Right cardiac atrium (tissue), 5 donors: ENCODE data around the gene TSHR. TPM values are rescaled to one million over a fixed set of nuclear protein-coding genes. Genes with fewer than 3 reads are reported as not detected.
A peak's percentile ranks its signal among the peaks of the same experiment; 100 is the strongest.

Source experiments
- ATAC-seq, 2 donors: fragments of 200-7000 bp; cut with Tn5 transposase; one replicate each; pipeline versions ENCODE4 v1.8.0 to v1.9.1; 2020; ENCODE audit warnings: moderate library complexity in 2 of 2, mild to moderate bottlenecking in 1 of 2
- DNase-seq, 3 donors: peaks; one replicate each; pipeline ENCODE4 v3.0.0-alpha.2; 2020
- H3K27ac ChIP-seq: one replicate; pipeline ENCODE4 v1.5.1; 2013; ENCODE audit warnings: mild to moderate bottlenecking, low read length, control low read depth, moderate library complexity
- H3K27me3 ChIP-seq: one replicate; pipeline ENCODE4 v1.6.1; 2013; ENCODE audit not compliant: control insufficient read depth, insufficient read depth
- H3K4me1 ChIP-seq: one replicate; pipeline ENCODE4 v1.6.1; 2013; ENCODE audit warnings: low read length; ENCODE audit not compliant: control insufficient read depth, insufficient read depth
- H3K4me3 ChIP-seq: one replicate; pipeline ENCODE4 v1.5.1; 2013; ENCODE audit warnings: low read length, control low read depth
- H3K9me3 ChIP-seq: one replicate; pipeline ENCODE4 v1.6.1; 2013; ENCODE audit warnings: low read length; ENCODE audit not compliant: control insufficient read depth
- WGBS: extraction: QIAGEN DNeasy Blood & Tissue Kit; methylation state at CpG from one replicate; pipeline ENCODE4 v1.1.7; 2013; 5-methylcytosine and 5-hydroxymethylcytosine counted together
- intact Hi-C, 4 donors: fragments of 100-400 bp; cut with DNase I; formaldehyde crosslinking; loops; one replicate each; pipeline versions ENCODE4 v1.11.0 to v1.14.0; 2022 to 2023
- polyA plus RNA-seq: library from polyadenylated mRNA; stranded (reverse); fragments of 200-250 nt; gene quantifications from one replicate; pipeline ENCODE4 v1.2.3, GENCODE V29; 2013
- total RNA-seq, 4 donors: library from RNA; stranded (reverse); fragmentation: NEBNext Ultra II Directional; extraction: Animal tissue kit (Norgen Biotek cat#: 25700); gene quantifications; one replicate each; pipeline ENCODE4 v1.2.1, GENCODE V29; 2021
- donor health status: healthy with polysubstance abuse.
- donor health status: DM: no; HTN: yes; CAD: no.
- donor health status: DM: no; HTN: no; CAD: no.
- donor health status: DM: no; HTN: yes; CAD: no; lungs with severe emphysema.
- donor health status: DM: yes; HTN: yes; CAD: no.

The TSHR gene
- total and polyA plus RNA-seq, 5 donors: 0.07 TPM; not detected in 4

DNA sequence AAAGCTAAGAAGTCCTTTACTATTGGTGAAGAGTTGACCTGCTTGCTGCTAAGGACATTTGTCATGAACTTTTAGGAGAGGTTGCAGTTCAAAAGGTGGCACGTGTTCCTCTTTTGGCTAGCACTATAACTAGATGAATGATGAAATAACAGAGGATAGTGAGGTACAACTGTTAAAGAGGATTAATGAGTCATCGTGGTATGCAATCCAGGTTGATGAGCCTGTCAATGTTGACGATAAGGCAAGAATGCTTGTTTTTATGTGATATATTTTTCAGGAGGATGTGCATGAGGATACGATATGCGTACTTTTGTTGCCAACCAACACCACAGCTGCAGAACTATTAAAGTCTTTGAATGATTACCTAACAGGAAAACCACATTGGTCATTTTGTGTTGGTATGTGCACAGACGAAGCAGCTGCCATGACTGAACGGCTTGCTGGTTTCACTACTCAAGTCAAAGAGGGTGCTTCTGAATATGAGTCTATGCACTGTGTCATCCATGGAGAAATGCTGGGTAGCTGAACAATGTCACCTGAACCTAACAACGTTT lies 24.5 kb upstream of the TSHR start:
- Histone ChIP-seq H3K27me3 (no peaks in the 10 kb centered on the region), H3K4me3 (no peak overlapping the region), H3K27ac (no peak overlapping the region), H3K4me1 (peaks cover 2% of the 10 kb centered on the region), H3K9me3 (no peaks in the 10 kb centered on the region)
- intact Hi-C loops: no loop called here
- no peak for DNase-seq
- 68% methylated on average over 8 of the region's 8 CpGs for WGBS
- ATAC-seq: no peak

- H3K27me3 ChIP-seq: no peaks in the 10 kb centered on the region
- no peaks in the 10 kb centered on the region for H3K4me1 ChIP-seq
- no peak overlapping the region for H3K27ac ChIP-seq
- no peak for DNase-seq
- intact Hi-C loops: no loop called here
- H3K9me3 ChIP-seq: no peaks in the 10 kb centered on the region
- ATAC-seq: no peak
- H3K4me3 ChIP-seq: no peak overlapping the region
Observed at GRCh38 chr14:80933282-80933681, 22.1 kb upstream of the TSHR start.

DNA sequence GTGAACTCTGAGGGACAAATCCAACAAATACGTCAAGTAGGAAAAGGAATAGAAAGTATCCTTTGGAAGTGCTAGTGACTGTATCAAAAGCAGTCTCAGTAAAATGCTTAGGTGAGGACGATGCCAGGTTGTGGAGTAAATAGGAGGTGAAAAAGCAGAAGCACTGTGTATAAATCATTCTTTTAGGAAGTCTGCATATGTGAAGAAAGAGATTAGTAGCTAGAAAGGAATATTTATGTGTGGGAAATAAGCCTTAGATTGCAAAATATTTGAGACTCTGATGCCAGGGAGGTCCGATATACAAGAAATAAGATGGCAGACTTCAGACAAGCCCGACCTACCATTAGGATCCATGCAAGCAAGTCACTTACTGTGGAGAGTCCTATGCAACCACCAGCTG lies 21.7 kb upstream of the TSHR start:
- whole genome bisulfite sequencing: 75% methylated on average over 4 of the region's 4 CpGs
- ATAC-seq (no peak), DNase-seq (no peak)
- H3K4me3 ChIP-seq: no peak overlapping the region
- intact Hi-C loops: no loop called here
- H3K9me3 ChIP-seq: no peaks in the 10 kb centered on the region
- no peak overlapping the region for H3K27ac ChIP-seq
- H3K4me1 ChIP-seq: no peaks in the 10 kb centered on the region
- H3K27me3 ChIP-seq: no peaks in the 10 kb centered on the region

- H3K27me3 ChIP-seq: no peaks in the 10 kb centered on the region
- intact Hi-C loops: no loop called here
- no peak overlapping the region for H3K27ac ChIP-seq
- H3K4me3 ChIP-seq: no peak overlapping the region
- no peaks in the 10 kb centered on the region for H3K9me3 ChIP-seq
- 84% methylated on average over 1 of the region's 1 CpG for WGBS
- ATAC-seq (no peak), DNase-seq (no peak)
- no peaks in the 10 kb centered on the region for H3K4me1 ChIP-seq
Observed at GRCh38 chr14:80940146-80940545, 15.3 kb upstream of the TSHR start.

- Histone ChIP-seq H3K4me3 (peak within 1 kb of the TSS; percentile 61), H3K4me1 (no peaks in the 10 kb centered on the region), H3K27ac (no peak within 1 kb of the TSS), H3K9me3 (no peaks in the 10 kb centered on the region), H3K27me3 (no peaks in the 10 kb centered on the region)
- intact Hi-C loops: no loop called here
- 1% methylated on average over 40 of the region's 40 CpGs for WGBS
- DNase-seq: peak; percentile 96 to 98 (median 97)
- peak; percentile 100 for ATAC-seq
Observed at GRCh38 chr14:80941241-80942185, 13.9 kb upstream of the TSHR start, which contains the start of gene CEP128. Gene CEP128, minus strand, starts transcription at chr14:80941738.

DNA sequence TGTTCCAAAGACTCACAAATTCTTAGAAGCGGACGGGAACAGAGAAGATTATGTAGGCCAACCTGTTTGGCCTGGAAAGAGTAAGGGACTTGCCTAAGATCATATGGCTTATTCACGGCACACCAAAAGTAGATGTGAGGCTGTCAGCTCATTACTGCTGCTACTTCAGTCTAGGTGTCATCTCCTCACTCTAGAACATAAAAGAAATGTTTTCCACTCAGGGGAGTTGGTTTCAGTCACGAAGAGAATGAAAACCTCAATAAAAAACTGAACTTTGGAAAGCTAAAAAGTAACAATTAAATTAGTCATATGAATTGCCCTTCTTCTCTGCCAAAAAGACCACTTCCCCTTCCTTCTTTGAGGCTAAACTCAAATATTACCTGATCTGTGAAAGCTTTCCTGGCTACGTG lies 13.2 kb upstream of the TSHR start:
- 33% methylated on average over 5 of the region's 5 CpGs for WGBS
- Histone ChIP-seq H3K27me3 (no peaks in the 10 kb centered on the region), H3K27ac (no peak overlapping the region), H3K4me3 (peak overlapping the region; percentile 61), H3K4me1 (no peaks in the 10 kb centered on the region), H3K9me3 (no peaks in the 10 kb centered on the region)
- intact Hi-C loops: no loop called here
- ATAC-seq: no peak
- no peak for DNase-seq

- intact Hi-C loops: no loop called here
Observed at GRCh38 chr14:80944861-80945617, 10.4 kb upstream of the TSHR start.

DNA sequence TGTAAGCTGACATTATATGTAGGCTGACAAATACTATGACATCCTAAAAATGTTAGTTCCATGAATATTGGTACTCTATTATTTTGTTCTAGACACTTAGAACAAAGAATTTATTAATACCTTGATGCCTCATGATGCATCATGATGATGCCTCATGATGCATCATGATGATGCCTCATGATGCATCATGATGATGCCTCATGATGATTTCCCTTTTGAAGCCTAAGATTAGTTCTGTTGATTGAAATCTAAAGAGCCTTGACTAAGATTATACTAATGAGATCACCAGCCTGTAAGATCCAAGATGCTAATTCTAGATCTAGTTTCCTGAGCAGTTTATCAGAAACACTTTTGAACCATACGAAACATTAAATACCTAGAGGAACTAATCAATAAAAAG lies 9.2 kb upstream of the TSHR start:
- ATAC-seq: no peak
- H3K4me3 ChIP-seq: no peak overlapping the region
- no peaks in the 10 kb centered on the region for H3K9me3 ChIP-seq
- 74% methylated on average over 1 of the region's 1 CpG for WGBS
- H3K27ac ChIP-seq: no peak overlapping the region
- intact Hi-C loops: no loop called here
- H3K4me1 ChIP-seq: no peaks in the 10 kb centered on the region
- no peak for DNase-seq
- H3K27me3 ChIP-seq: no peaks in the 10 kb centered on the region

More at GRCh38 chr14:80944861-80945617, 10.4 kb upstream of the TSHR start:
- Histone ChIP-seq H3K27me3 (no peaks in the 10 kb centered on the region), H3K4me1 (no peaks in the 10 kb centered on the region), H3K9me3 (no peaks in the 10 kb centered on the region), H3K4me3 (no peak overlapping the region), H3K27ac (no peak overlapping the region)
- DNase-seq: no peak
- ATAC-seq: no peak
- 84% methylated on average over 5 of the region's 5 CpGs for WGBS

GRCh38 chr14:80946797-80947196 lies 8.6 kb upstream of the TSHR start:
- intact Hi-C loops: no loop called here
- WGBS: 66% methylated on average over 4 of the region's 4 CpGs

GRCh38 chr14:80948291-80948690 lies 7.1 kb upstream of the TSHR start:
- DNase-seq: no peak
- intact Hi-C loops: no loop called here
- ATAC-seq: no peak
- H3K9me3 ChIP-seq: no peaks in the 10 kb centered on the region
- H3K4me3 ChIP-seq: no peak overlapping the region
- no peaks in the 10 kb centered on the region for H3K27me3 ChIP-seq
- H3K4me1 ChIP-seq: no peaks in the 10 kb centered on the region
- 0% methylated on average over 1 of the region's 1 CpG for WGBS
- no peak overlapping the region for H3K27ac ChIP-seq

More at GRCh38 chr14:80946797-80947196, 8.6 kb upstream of the TSHR start:
- ATAC-seq: no peak
- no peaks in the 10 kb centered on the region for H3K9me3 ChIP-seq
- no peak overlapping the region for H3K4me3 ChIP-seq
- H3K4me1 ChIP-seq: no peaks in the 10 kb centered on the region
- H3K27me3 ChIP-seq: no peaks in the 10 kb centered on the region
- no peak for DNase-seq
- H3K27ac ChIP-seq: no peak overlapping the region

GRCh38 chr14:80951491-80951890 lies 3.9 kb upstream of the TSHR start:
- Histone ChIP-seq H3K9me3 (no peaks in the 10 kb centered on the region), H3K4me1 (peaks cover 3% of the 10 kb centered on the region), H3K27ac (no peak overlapping the region), H3K27me3 (no peaks in the 10 kb centered on the region), H3K4me3 (no peak overlapping the region)
- no peak for ATAC-seq
- DNase-seq: no peak
- intact Hi-C loops: loop anchor here in 2 of 4 donors (5.0 kb wide), 1 partner anchor 36 kb away; no protein-coding TSS in a partner anchor
- WGBS: 86% methylated on average over 4 of the region's 4 CpGs
